Measurements from ENCODE around the gene CCDC200. TPM values are rescaled to one million over a fixed set of nuclear protein-coding genes. Genes with fewer than 3 reads are reported as not detected.

Gene CCDC200
- total and polyA plus RNA-seq, 2 experiments from 2014 or later = 0.70 TPM; not detected in 1

DNA sequence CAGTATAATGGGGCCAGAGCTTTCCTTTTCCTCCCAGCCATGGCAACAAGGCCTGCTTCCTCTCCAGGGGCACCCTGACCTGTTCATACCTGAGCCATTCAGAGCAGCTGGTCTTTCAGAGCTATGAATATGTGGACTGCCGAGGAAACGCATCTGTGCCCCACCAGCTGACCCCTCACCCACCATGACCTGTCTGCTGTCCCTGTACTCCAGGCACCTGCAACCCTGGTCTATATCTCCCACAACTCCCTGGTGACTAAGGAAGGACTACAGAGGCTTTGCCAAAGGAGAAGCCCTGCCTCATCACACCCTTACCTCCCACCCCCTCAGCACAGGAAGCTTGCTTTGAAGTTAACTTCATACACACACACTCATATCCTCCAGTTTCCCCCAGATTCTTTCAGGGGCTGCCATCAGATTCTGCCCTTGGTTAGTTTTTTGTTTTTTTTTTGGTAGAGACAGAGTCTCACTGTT is 10.8 kb downstream of the CCDC200 start:
- Histone ChIP-seq H2AFZ (no peak overlapping the region), H3K27me3 (replicated peaks; ENCODE audit: insufficient read depth) (no peaks in the 10 kb centered on the region), H3F3A (ENCODE audit: insufficient read depth) (no peaks in the 10 kb centered on the region), H3K4me2 (ENCODE audit: unreplicated experiment) (no peak overlapping the region), H3K9me3 (ENCODE audit: low read depth) (no peaks in the 10 kb centered on the region), H3K27ac (no peak overlapping the region), H4K20me1 (ENCODE audit: insufficient read depth) (no peaks in the 10 kb centered on the region), H3K9ac (no peak overlapping the region), H3K36me3 (ENCODE audit: low read depth) (peaks cover 5% of the 10 kb centered on the region; the same call in 1 of the 2 replicates), H3K4me3 (no peak overlapping the region), H3K4me1 (ENCODE audit: insufficient read depth) (peaks cover 12% of the 10 kb centered on the region), H3K9me2 (ENCODE audit: insufficient read depth) (no peaks in the 10 kb centered on the region), H3K79me2 (ENCODE audit: insufficient read depth) (peaks cover 9% of the 10 kb centered on the region; the same call in 1 of the 2 replicates)
- in situ Hi-C loops (cut with MboI) = loop anchor here (10.0 kb wide), 1 partner anchor 97 kb away; no protein-coding TSS in a partner anchor
- 100% methylated on average over 2 of the region's 2 CpGs for WGBS, 2 experiments (ENCODE audit: low coverage in 1 of 2, low lambda C conversion rate in 2 of 2, missing lambda C conversion rate in 2 of 2)
- no peak for DNase-seq
- TF ChIP-seq EZH2 (IDR thresholded peaks at IDR 0.05; ENCODE audit: insufficient read depth, poor library complexity, severe bottlenecking) (no peak), EZH2phosphoT487 (IDR thresholded peaks at IDR 0.05; ENCODE audit: insufficient read depth, low read depth) (no peak)

DNA sequence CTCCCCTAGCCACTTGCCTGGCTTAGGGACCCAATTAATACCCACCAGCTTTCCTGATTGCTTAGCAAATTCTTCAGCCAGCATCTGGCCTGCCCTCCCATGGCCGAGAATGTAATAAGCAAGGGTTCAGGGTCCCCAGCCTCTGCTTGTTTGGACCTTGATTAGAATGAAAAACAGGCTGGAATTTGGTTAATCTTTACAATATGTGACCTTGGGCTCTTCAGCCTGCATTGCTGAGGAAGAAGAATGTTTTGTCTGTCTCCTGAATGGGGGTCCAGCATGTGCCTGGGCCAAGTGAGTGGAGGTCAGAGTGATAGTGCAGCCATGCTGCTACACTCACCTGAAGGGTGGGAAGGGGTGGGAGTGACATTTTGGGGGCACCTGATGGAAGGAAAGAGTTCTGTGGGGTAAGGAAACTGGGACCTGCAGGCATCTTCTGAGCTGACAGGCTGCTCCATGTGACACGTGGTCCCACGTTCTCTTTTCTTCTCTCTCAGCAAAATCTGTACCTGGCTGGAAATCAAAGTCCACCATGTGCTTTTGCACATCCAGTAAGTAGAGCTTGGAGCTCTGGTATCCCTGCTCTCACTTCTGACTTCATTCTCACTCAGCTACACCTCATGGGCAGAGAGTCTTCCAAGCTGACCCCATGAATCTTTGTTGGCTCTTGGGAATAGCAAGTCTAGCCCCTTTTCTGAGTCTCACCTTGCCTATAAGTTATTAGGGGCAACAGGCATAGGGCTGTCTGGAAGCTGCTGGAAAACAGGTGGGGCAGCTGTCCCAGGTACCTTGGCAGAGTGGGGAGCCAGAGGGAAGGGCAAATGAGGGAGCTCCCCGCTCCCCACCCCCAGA is 11.4 kb downstream of the CCDC200 start:
- H3K4me2 ChIP-seq (ENCODE audit: unreplicated experiment) = no peak overlapping the region
- H3K27me3 ChIP-seq (replicated peaks; ENCODE audit: insufficient read depth) = no peaks in the 10 kb centered on the region
- no peak overlapping the region for H2AFZ ChIP-seq
- TF ChIP-seq EZH2 (IDR thresholded peaks at IDR 0.05; ENCODE audit: insufficient read depth, poor library complexity, severe bottlenecking) = no peak
- no peak for TF ChIP-seq EZH2phosphoT487 (IDR thresholded peaks at IDR 0.05; ENCODE audit: insufficient read depth, low read depth)
- DNase-seq = no peak
- peaks cover 5% of the 10 kb centered on the region; the same call in 1 of the 2 replicates for H3K36me3 ChIP-seq (ENCODE audit: low read depth)
- no peak overlapping the region for H3K4me3 ChIP-seq
- in situ Hi-C loops (cut with MboI) = loop anchor here (10.0 kb wide), 1 partner anchor 98 kb away; no protein-coding TSS in a partner anchor
- no peak overlapping the region for H3K27ac ChIP-seq
- no peaks in the 10 kb centered on the region for H3K9me2 ChIP-seq (ENCODE audit: insufficient read depth)
- peaks cover 18% of the 10 kb centered on the region for H3K4me1 ChIP-seq (ENCODE audit: insufficient read depth)
- no peaks in the 10 kb centered on the region for H3F3A ChIP-seq (ENCODE audit: insufficient read depth)
- H3K9ac ChIP-seq = no peak overlapping the region
- no peaks in the 10 kb centered on the region for H3K9me3 ChIP-seq (ENCODE audit: low read depth)
- no peaks in the 10 kb centered on the region for H4K20me1 ChIP-seq (ENCODE audit: insufficient read depth)
- peaks cover 11% of the 10 kb centered on the region; the same call in 1 of the 2 replicates for H3K79me2 ChIP-seq (ENCODE audit: insufficient read depth)
- 80 to 90% methylated on average over 4 of the region's 4 CpGs for WGBS, 2 experiments (ENCODE audit: low coverage in 1 of 2, low lambda C conversion rate in 2 of 2, missing lambda C conversion rate in 2 of 2)

DNA sequence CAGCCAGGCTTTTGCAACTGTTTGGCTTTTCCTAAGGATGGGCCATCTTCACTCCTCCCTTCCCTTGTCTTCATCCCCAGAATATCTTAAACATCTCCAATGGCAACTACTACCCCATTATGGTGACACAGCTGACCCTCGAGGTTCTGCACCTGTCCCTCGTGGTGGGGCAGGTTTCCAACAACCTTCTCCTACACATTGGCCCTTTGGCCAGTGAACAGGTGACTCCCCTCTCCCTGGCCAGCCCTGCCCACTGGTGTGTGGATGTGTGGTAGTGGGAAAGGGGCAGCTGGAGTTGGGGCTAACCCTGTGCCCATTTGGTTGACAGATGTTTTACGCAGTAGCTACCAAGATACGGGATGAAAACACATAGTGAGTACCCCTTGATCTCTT is 12.1 kb downstream of the CCDC200 start:
- Histone ChIP-seq H3K4me2 (ENCODE audit: unreplicated experiment) (no peak overlapping the region), H3K9me3 (ENCODE audit: low read depth) (no peaks in the 10 kb centered on the region), H3K27ac (no peak overlapping the region), H3F3A (ENCODE audit: insufficient read depth) (peaks cover under 1% of the 10 kb centered on the region; the same call in 1 of the 2 replicates), H2AFZ (no peak overlapping the region), H3K79me2 (ENCODE audit: insufficient read depth) (peaks cover 11% of the 10 kb centered on the region; the same call in 1 of the 2 replicates), H3K4me3 (no peak overlapping the region), H3K36me3 (ENCODE audit: low read depth) (peaks cover 5% of the 10 kb centered on the region; the same call in 1 of the 2 replicates), H3K9me2 (ENCODE audit: insufficient read depth) (no peaks in the 10 kb centered on the region), H4K20me1 (ENCODE audit: insufficient read depth) (no peaks in the 10 kb centered on the region), H3K4me1 (ENCODE audit: insufficient read depth) (peaks cover 18% of the 10 kb centered on the region), H3K27me3 (replicated peaks; ENCODE audit: insufficient read depth) (no peaks in the 10 kb centered on the region), H3K9ac (no peak overlapping the region)
- TF ChIP-seq EZH2phosphoT487 (IDR thresholded peaks at IDR 0.05; ENCODE audit: insufficient read depth, low read depth) (no peak), EZH2 (IDR thresholded peaks at IDR 0.05; ENCODE audit: insufficient read depth, poor library complexity, severe bottlenecking) (no peak)
- in situ Hi-C loops (cut with MboI) = loop anchor here (10.0 kb wide), 1 partner anchor 98 kb away; no protein-coding TSS in a partner anchor
- no peak for DNase-seq
- 94 to 96% methylated on average over 4 of the region's 4 CpGs for WGBS, 2 experiments (ENCODE audit: low coverage in 1 of 2, low lambda C conversion rate in 2 of 2, missing lambda C conversion rate in 2 of 2)

DNA sequence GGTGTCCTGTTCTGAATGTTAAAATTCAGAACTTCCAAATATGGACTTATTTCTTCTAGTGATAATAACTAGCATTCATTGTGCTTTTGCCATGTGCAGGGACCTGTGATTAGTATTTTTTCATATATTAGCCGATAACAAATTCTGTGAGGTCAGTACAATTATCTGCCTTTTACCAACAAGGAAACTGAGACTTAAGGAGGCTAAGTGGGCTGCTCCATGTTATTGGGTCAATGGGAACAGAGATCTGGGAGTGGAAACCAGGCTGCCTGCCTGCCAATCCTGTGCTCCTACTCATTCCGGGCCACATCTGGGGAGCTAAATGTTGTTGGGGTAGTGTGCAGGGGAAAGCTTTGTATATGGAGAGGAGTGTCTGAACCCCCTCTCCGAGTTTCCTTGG is 13.1 kb downstream of the CCDC200 start:
- in situ Hi-C loops (cut with MboI) = loop anchor here (10.0 kb wide), 1 partner anchor 99 kb away; no protein-coding TSS in a partner anchor
- H3K36me3 ChIP-seq (ENCODE audit: low read depth) = peaks cover 6% of the 10 kb centered on the region; the same call in 1 of the 2 replicates
- no peak overlapping the region for H3K9ac ChIP-seq

More for the DNA sequence above, 13.1 kb downstream of the CCDC200 start:
- WGBS, 2 experiments (ENCODE audit: low coverage in 1 of 2, low lambda C conversion rate in 2 of 2, missing lambda C conversion rate in 2 of 2) = 100% methylated on average over 3 of the region's 3 CpGs
- TF ChIP-seq EZH2phosphoT487 (IDR thresholded peaks at IDR 0.05; ENCODE audit: insufficient read depth, low read depth) (no peak), EZH2 (IDR thresholded peaks at IDR 0.05; ENCODE audit: insufficient read depth, poor library complexity, severe bottlenecking) (no peak)
- Histone ChIP-seq H3K4me1 (ENCODE audit: insufficient read depth) (peaks cover 27% of the 10 kb centered on the region), H3K27me3 (replicated peaks; ENCODE audit: insufficient read depth) (no peaks in the 10 kb centered on the region), H2AFZ (no peak overlapping the region), H3K27ac (no peak overlapping the region), H3F3A (ENCODE audit: insufficient read depth) (peaks cover 11% of the 10 kb centered on the region), H3K4me2 (ENCODE audit: unreplicated experiment) (no peak overlapping the region), H3K9me2 (ENCODE audit: insufficient read depth) (no peaks in the 10 kb centered on the region), H3K4me3 (no peak overlapping the region), H4K20me1 (ENCODE audit: insufficient read depth) (no peaks in the 10 kb centered on the region), H3K9me3 (ENCODE audit: low read depth) (no peaks in the 10 kb centered on the region), H3K79me2 (ENCODE audit: insufficient read depth) (peaks cover 11% of the 10 kb centered on the region; the same call in 1 of the 2 replicates)
- DNase-seq = no peak

All from GM23248 (cell line).